Measurements from ENCODE around the gene IGF2.

Gene IGF2

GRCh38 chr11:2169626-2170570 is 30.7 kb upstream of the IGF2 start:
- no peak for DNase-seq (ENCODE audit: low read depth, low spot score)

GRCh38 chr11:2169005-2169378 is 29.8 kb upstream of the IGF2 start:
- no peak for DNase-seq (ENCODE audit: low read depth, low spot score)

- DNase-seq (ENCODE audit: low read depth, low spot score): no peak
These were observed 29.3 kb upstream of the IGF2 start for GRCh38 chr11:2168286-2169004.

GRCh38 chr11:2167141-2168045 is 28.2 kb upstream of the IGF2 start:
- no peak for DNase-seq (ENCODE audit: low read depth, low spot score)

- DNase-seq (ENCODE audit: low read depth, low spot score): peak; percentile 17
These were observed 27.1 kb upstream of the IGF2 start for GRCh38 chr11:2166091-2166851.

- no peak for DNase-seq (ENCODE audit: low read depth, low spot score)
These were observed 26.4 kb upstream of the IGF2 start for GRCh38 chr11:2165571-2165970.

GRCh38 chr11:2164861-2165555 is 25.8 kb upstream of the IGF2 start:
- DNase-seq (ENCODE audit: low read depth, low spot score): no peak

- DNase-seq (ENCODE audit: low read depth, low spot score): no peak
These were observed 24.9 kb upstream of the IGF2 start for GRCh38 chr11:2164081-2164480.

GRCh38 chr11:2163428-2163978 is 24.3 kb upstream of the IGF2 start:
- DNase-seq (ENCODE audit: low read depth, low spot score): no peak

- DNase-seq (ENCODE audit: low read depth, low spot score): no peak
These were observed 21.6 kb upstream of the IGF2 start, which contains the start of gene INS for GRCh38 chr11:2160736-2161259. INS (minus strand) TSS chr11:2161209; CDS start chr11:2160971, 238 bp downstream.

- no peak for DNase-seq (ENCODE audit: low read depth, low spot score)
These were observed 20.6 kb upstream of the IGF2 start for GRCh38 chr11:2159536-2160413.

- DNase-seq (ENCODE audit: low read depth, low spot score): no peak
These were observed 19.8 kb upstream of the IGF2 start for GRCh38 chr11:2158966-2159365.

- DNase-seq (ENCODE audit: low read depth, low spot score): no peak
These were observed 19.1 kb upstream of the IGF2 start for GRCh38 chr11:2158296-2158737.

- no peak for DNase-seq (ENCODE audit: low read depth, low spot score)
These were observed 18.3 kb upstream of the IGF2 start for GRCh38 chr11:2157294-2158040.

- DNase-seq (ENCODE audit: low read depth, low spot score): no peak
These were observed 17.4 kb upstream of the IGF2 start for GRCh38 chr11:2156416-2157182.

GRCh38 chr11:2155511-2155910 is 16.3 kb upstream of the IGF2 start:
- no peak for DNase-seq (ENCODE audit: low read depth, low spot score)

- DNase-seq (ENCODE audit: low read depth, low spot score): no peak
These were observed 15.7 kb upstream of the IGF2 start for GRCh38 chr11:2154889-2155288.
